Activated CD8-positive, alpha-beta memory T cell treated with anti-CD3 and anti-CD28 coated beads, Interleukin-2, amount 50 U/mL, for 24 hours (primary cell): ENCODE measurements around the gene PHKA2.
"Not testable (repeated sequence)": the region's sequence is repeated elsewhere in the genome, so short reads cannot be mapped to it uniquely, and the experiment has no call there.

ENCODE experiments used
- DNase-seq: peaks from one replicate; pipeline ENCODE4 v3.0.0-alpha.2; 2020; ENCODE audit errors: extremely low read depth

The PHKA2 gene

DNA sequence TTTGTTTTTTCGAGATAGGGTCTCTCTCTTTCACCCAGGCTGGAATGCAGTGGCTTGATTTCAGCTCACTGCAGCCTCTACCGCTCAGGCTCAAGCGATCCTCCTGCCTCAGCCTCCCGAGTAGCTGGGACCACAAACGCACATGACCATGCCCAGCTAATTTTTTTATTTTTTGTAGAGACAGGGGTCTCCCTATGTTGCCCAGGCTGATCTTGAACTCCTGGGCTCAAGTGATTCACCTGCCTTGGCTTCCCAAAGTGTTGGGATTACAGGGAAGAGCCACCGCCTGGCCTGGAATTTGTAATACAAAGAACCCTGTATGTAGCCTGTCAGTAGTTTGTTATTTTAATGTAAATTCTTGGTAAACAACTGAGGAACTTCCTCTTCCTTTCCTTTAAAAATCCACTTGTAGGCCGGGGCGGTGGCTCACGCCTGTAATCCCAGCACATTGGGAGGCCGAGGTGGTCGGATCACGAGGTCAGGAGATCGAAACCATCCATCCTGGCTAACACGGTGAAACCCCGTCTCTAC lies 119.5 kb downstream of the PHKA2 start:
- no peak for DNase-seq

DNA sequence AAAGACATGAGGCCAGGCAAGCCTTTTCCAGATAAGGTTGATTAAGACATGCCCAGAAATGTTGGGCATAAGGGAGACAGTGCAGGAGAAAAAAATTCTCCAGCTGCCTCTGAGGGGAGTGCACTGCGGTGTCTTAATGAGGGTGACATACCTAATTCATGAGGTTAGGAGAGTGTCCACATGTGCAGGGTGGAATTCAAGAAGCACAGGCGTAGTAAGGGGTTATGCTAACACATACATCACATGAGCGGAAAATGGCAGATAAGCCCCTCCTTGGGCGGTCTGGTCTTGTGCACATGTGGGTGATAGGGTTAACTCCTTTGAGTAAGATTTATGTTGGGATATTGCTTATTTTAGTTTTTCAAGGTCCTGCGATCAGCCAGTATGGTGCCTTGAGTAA lies 122.4 kb downstream of the PHKA2 start:
- no peak for DNase-seq

DNA sequence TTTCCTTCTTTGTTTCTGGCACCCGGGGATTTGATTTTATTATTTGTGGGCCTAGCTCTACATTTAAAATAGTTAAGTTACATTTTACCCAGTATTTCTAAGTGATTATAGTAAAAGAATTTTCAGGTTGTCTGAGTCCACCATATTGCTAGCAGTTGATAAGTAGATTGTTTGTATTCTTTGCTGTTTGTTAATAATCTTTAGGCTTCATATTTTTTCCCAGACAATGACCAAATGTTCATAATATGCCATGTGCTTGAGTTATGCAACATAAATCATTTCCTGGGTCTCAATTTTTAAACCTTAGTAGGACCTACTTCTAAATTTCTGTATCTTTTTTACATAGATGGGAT lies 127.3 kb downstream of the PHKA2 start:
- DNase-seq, result no peak

DNA sequence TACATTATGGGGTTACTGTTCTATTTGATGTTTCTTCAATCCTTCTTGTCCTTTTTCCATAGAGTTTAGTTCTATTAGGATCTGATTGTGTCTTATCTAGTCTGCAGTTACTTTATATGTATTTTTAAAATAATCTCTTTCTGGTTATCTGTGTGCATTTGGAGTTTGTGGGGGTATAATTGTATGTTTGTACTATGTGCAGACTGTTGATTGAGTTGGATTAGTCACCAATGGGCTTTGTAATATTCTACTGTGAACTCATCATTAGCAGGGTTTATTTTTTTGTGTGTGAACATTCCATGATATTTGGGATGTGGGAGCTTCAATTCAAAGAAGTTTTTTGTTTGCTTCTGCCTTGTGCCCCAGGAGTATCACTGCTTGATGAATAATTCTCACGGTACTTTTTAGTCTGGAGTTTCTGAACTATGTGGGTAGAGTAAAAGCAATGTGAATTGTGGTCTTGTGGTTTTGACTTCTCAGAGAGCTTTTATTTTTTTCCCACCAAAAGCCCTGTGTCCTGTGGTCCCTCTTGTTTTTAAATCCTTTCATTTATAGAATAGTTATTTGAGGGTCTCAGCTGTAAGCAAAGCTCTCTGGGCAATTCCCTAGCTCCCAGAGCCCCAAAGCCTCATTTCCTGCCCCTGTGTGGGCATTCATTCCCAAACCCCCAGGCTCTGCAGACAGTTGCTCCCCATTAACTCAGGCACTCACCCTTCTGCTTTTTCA lies 127.8 kb downstream of the PHKA2 start:
- DNase-seq, result no peak

DNA sequence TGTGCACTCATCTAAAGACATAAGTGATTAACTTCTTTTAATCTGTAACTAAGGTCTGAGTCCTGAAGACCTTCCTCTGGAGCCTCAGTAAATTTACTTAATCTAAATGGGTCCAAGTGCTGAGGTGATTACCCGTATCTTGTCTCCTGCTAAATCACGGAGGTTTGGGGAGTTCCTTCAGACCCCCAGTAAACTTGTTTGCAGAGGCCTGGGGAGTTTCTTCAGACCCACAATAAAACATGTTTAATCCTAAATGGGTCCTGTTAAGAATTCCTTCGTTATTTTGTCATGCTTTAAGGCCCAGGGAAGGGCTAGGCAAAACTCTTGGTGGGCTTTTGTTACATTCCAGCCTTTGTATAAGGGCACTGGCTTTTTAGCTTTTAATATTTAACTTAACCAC lies 136.0 kb downstream of the PHKA2 start:
- not testable (repeated sequence) for DNase-seq
